Measurements from ENCODE around the gene FAF1. TPM values are rescaled to one million over a fixed set of nuclear protein-coding genes. Genes with fewer than 3 reads are reported as not detected.
A peak's percentile ranks its signal among the peaks of the same experiment; 100 is the strongest.

Gene FAF1
- total RNA-seq, 3 donors from 2014 or later: 59.8 to 64.2 (median 60.1) TPM

- H3K4me1 Mint-ChIP-seq (ENCODE audit: low read depth): peaks cover 34% of the 10 kb centered on the region
- peaks cover 2% of the 10 kb centered on the region for H3K36me3 Mint-ChIP-seq (ENCODE audit: insufficient read depth)
- no peak overlapping the region for H3K4me3 Mint-ChIP-seq
- H3K27me3 Mint-ChIP-seq (ENCODE audit: low read depth): peaks cover 85% of the 10 kb centered on the region
- no peak for DNase-seq
- ATAC-seq: no peak
- H3K9me3 Mint-ChIP-seq: no peaks in the 10 kb centered on the region
Observed at GRCh38 chr1:50427818-50428779, 532.0 kb downstream of the FAF1 start.

GRCh38 chr1:50427086-50427817 is 532.8 kb downstream of the FAF1 start:
- peaks cover 90% of the 10 kb centered on the region for H3K27me3 Mint-ChIP-seq (ENCODE audit: low read depth)
- H3K4me1 Mint-ChIP-seq (ENCODE audit: low read depth): peaks cover 40% of the 10 kb centered on the region
- H3K9me3 Mint-ChIP-seq: no peaks in the 10 kb centered on the region
- ATAC-seq: no peak
- H3K36me3 Mint-ChIP-seq (ENCODE audit: insufficient read depth): peaks cover 2% of the 10 kb centered on the region
- no peak overlapping the region for H3K4me3 Mint-ChIP-seq
- DNase-seq: no peak

GRCh38 chr1:50426702-50427085 is 533.4 kb downstream of the FAF1 start:
- DNase-seq (no peak), ATAC-seq (no peak)
- Mint-ChIP-seq H3K4me3 (peak overlapping the region; percentile 16), H3K4me1 (ENCODE audit: low read depth) (peaks cover 45% of the 10 kb centered on the region), H3K36me3 (ENCODE audit: insufficient read depth) (peaks cover 2% of the 10 kb centered on the region), H3K27me3 (ENCODE audit: low read depth) (peaks cover 90% of the 10 kb centered on the region), H3K9me3 (no peaks in the 10 kb centered on the region)

- ATAC-seq (no peak), DNase-seq (no peak)
- Mint-ChIP-seq H3K36me3 (ENCODE audit: insufficient read depth) (peaks cover 2% of the 10 kb centered on the region), H3K4me3 (peak overlapping the region; percentile 16), H3K27me3 (ENCODE audit: low read depth) (peaks cover 89% of the 10 kb centered on the region), H3K4me1 (ENCODE audit: low read depth) (peaks cover 49% of the 10 kb centered on the region), H3K9me3 (no peaks in the 10 kb centered on the region)
Observed at GRCh38 chr1:50426108-50426700, 533.9 kb downstream of the FAF1 start.

GRCh38 chr1:50425376-50426107 is 534.5 kb downstream of the FAF1 start:
- ATAC-seq (no peak), DNase-seq (no peak)
- peaks cover 2% of the 10 kb centered on the region for H3K36me3 Mint-ChIP-seq (ENCODE audit: insufficient read depth)
- peaks cover 84% of the 10 kb centered on the region for H3K27me3 Mint-ChIP-seq (ENCODE audit: low read depth)
- H3K4me1 Mint-ChIP-seq (ENCODE audit: low read depth): peaks cover 49% of the 10 kb centered on the region
- no peaks in the 10 kb centered on the region for H3K9me3 Mint-ChIP-seq
- no peak overlapping the region for H3K4me3 Mint-ChIP-seq

- DNase-seq: no peak
- peak overlapping the region; percentile 82 for H3K4me3 Mint-ChIP-seq
- H3K4me1 Mint-ChIP-seq (ENCODE audit: low read depth): peaks cover 53% of the 10 kb centered on the region
- no peak for ATAC-seq
- peaks cover 2% of the 10 kb centered on the region for H3K36me3 Mint-ChIP-seq (ENCODE audit: insufficient read depth)
- H3K27me3 Mint-ChIP-seq (ENCODE audit: low read depth): peaks cover 84% of the 10 kb centered on the region
- H3K9me3 Mint-ChIP-seq: no peaks in the 10 kb centered on the region
Observed at GRCh38 chr1:50424884-50425375, 535.1 kb downstream of the FAF1 start.

- Mint-ChIP-seq H3K4me3 (peak overlapping the region; percentile 82), H3K36me3 (ENCODE audit: insufficient read depth) (peaks cover 2% of the 10 kb centered on the region), H3K9me3 (no peaks in the 10 kb centered on the region), H3K27me3 (ENCODE audit: low read depth) (peaks cover 85% of the 10 kb centered on the region), H3K4me1 (ENCODE audit: low read depth) (peaks cover 55% of the 10 kb centered on the region)
- ATAC-seq (no peak), DNase-seq (no peak)
Observed at GRCh38 chr1:50424045-50424883, 535.8 kb downstream of the FAF1 start.

GRCh38 chr1:50423670-50424000 is 536.4 kb downstream of the FAF1 start:
- Mint-ChIP-seq H3K4me1 (ENCODE audit: low read depth) (peaks cover 55% of the 10 kb centered on the region), H3K9me3 (no peaks in the 10 kb centered on the region), H3K4me3 (peak overlapping the region; percentile 82), H3K36me3 (ENCODE audit: insufficient read depth) (peaks cover 2% of the 10 kb centered on the region), H3K27me3 (ENCODE audit: low read depth) (peaks cover 80% of the 10 kb centered on the region)
- DNase-seq (no peak), ATAC-seq (peak in 1 of 2 donors; percentile 36)

- H3K27me3 Mint-ChIP-seq (ENCODE audit: low read depth): peaks cover 80% of the 10 kb centered on the region
- peak within 1 kb of the TSS; percentile 82 for H3K4me3 Mint-ChIP-seq
- no peaks in the 10 kb centered on the region for H3K9me3 Mint-ChIP-seq
- H3K4me1 Mint-ChIP-seq (ENCODE audit: low read depth): peaks cover 54% of the 10 kb centered on the region
- H3K36me3 Mint-ChIP-seq (ENCODE audit: insufficient read depth): no peaks in the 10 kb centered on the region
- no peak for ATAC-seq
- DNase-seq: no peak
Observed at GRCh38 chr1:50422946-50423669, 537.0 kb downstream of the FAF1 start, which contains the start of gene DMRTA2. DMRTA2 (minus strand) TSS chr1:50423443; CDS start chr1:50421536, 1,907 bp downstream.

- no peaks in the 10 kb centered on the region for H3K36me3 Mint-ChIP-seq (ENCODE audit: insufficient read depth)
- ATAC-seq (no peak), DNase-seq (no peak)
- H3K4me3 Mint-ChIP-seq: peak overlapping the region; percentile 82
- peaks cover 81% of the 10 kb centered on the region for H3K27me3 Mint-ChIP-seq (ENCODE audit: low read depth)
- no peaks in the 10 kb centered on the region for H3K9me3 Mint-ChIP-seq
- H3K4me1 Mint-ChIP-seq (ENCODE audit: low read depth): peaks cover 54% of the 10 kb centered on the region
Observed at GRCh38 chr1:50422675-50422945, 537.5 kb downstream of the FAF1 start.

- peaks cover 51% of the 10 kb centered on the region for H3K4me1 Mint-ChIP-seq (ENCODE audit: low read depth)
- H3K27me3 Mint-ChIP-seq (ENCODE audit: low read depth): peaks cover 79% of the 10 kb centered on the region
- no peak for DNase-seq
- no peaks in the 10 kb centered on the region for H3K36me3 Mint-ChIP-seq (ENCODE audit: insufficient read depth)
- H3K9me3 Mint-ChIP-seq: no peaks in the 10 kb centered on the region
- no peak for ATAC-seq
- peak overlapping the region; percentile 35 for H3K4me3 Mint-ChIP-seq
Observed at GRCh38 chr1:50421768-50422674, 538.0 kb downstream of the FAF1 start.

GRCh38 chr1:50421366-50421748 is 538.7 kb downstream of the FAF1 start:
- no peak overlapping the region for H3K4me3 Mint-ChIP-seq
- no peaks in the 10 kb centered on the region for H3K36me3 Mint-ChIP-seq (ENCODE audit: insufficient read depth)
- DNase-seq (no peak), ATAC-seq (no peak)
- peaks cover 81% of the 10 kb centered on the region for H3K27me3 Mint-ChIP-seq (ENCODE audit: low read depth)
- H3K9me3 Mint-ChIP-seq: no peaks in the 10 kb centered on the region
- H3K4me1 Mint-ChIP-seq (ENCODE audit: low read depth): peaks cover 54% of the 10 kb centered on the region
